Measurements from ENCODE around the gene CCDC61.

GRCh38 chr19:45995715-45996385 lies 583 bp downstream of the CCDC61 start:
- TF ChIP-seq CTCF (IDR thresholded peaks at IDR 0.05) (no peak), POLR2AphosphoS5 (IDR thresholded peaks at IDR 0.05) (no peak)

All from breast epithelium (tissue), 3 donors.